GM19467 (cell line): Measurements from ENCODE around the gene TBL1XR1.

Experiments used
- ATAC-seq: cut with Tn5 transposase; IDR thresholded peaks from one replicate; pipeline ENCODE4 v1.9.1; 2021; ENCODE audit warnings: mild to moderate bottlenecking, moderate library complexity; ENCODE audit not compliant: unreplicated experiment

Gene TBL1XR1

GRCh38 chr3:177197041-177197726 is at the start of gene TBL1XR1:
Gene TBL1XR1, minus strand, starts transcription at chr3:177197482. Its CDS starts 132,505 bp downstream, at chr3:177064977.
- peak; percentile 40 for ATAC-seq

GRCh38 chr3:177245250-177245649 is 48.0 kb upstream of the TBL1XR1 start:
- ATAC-seq = no peak

- ATAC-seq = no peak
These were observed 47.3 kb upstream of the TBL1XR1 start for GRCh38 chr3:177244606-177245005.

- ATAC-seq = no peak
These were observed 41.5 kb upstream of the TBL1XR1 start for GRCh38 chr3:177238686-177239216.

GRCh38 chr3:177237206-177237605 is 39.9 kb upstream of the TBL1XR1 start:
- ATAC-seq = no peak

- no peak for ATAC-seq
These were observed 39.4 kb upstream of the TBL1XR1 start for GRCh38 chr3:177236704-177237103.

GRCh38 chr3:177234121-177234520 is 36.8 kb upstream of the TBL1XR1 start:
- ATAC-seq = no peak

- ATAC-seq = no peak
These were observed 34.0 kb upstream of the TBL1XR1 start for GRCh38 chr3:177231242-177231641.

GRCh38 chr3:177230641-177231040 is 33.4 kb upstream of the TBL1XR1 start:
- ATAC-seq = no peak

GRCh38 chr3:177229791-177230190 is 32.5 kb upstream of the TBL1XR1 start:
- no peak for ATAC-seq

- no peak for ATAC-seq
These were observed 31.4 kb upstream of the TBL1XR1 start for GRCh38 chr3:177228601-177229190.

- ATAC-seq = no peak
These were observed 27.1 kb upstream of the TBL1XR1 start for GRCh38 chr3:177224414-177224813.

GRCh38 chr3:177221744-177222143 is 24.5 kb upstream of the TBL1XR1 start:
- no peak for ATAC-seq

GRCh38 chr3:177220136-177220974 is 23.1 kb upstream of the TBL1XR1 start:
- ATAC-seq = no peak

GRCh38 chr3:177213801-177214535 is 16.7 kb upstream of the TBL1XR1 start:
- ATAC-seq = no peak

GRCh38 chr3:177212756-177213155 is 15.5 kb upstream of the TBL1XR1 start:
- ATAC-seq = no peak

GRCh38 chr3:177212278-177212610 is 15.0 kb upstream of the TBL1XR1 start:
- ATAC-seq = no peak

- no peak for ATAC-seq
These were observed 14.4 kb upstream of the TBL1XR1 start for GRCh38 chr3:177211503-177212277.

- no peak for ATAC-seq
These were observed 13.6 kb upstream of the TBL1XR1 start for GRCh38 chr3:177210744-177211502.
